Activated naive CD4-positive, alpha-beta T cell treated with anti-CD3 and anti-CD28 coated beads, Interleukin-2, amount 10 ng/mL, durations not matched to agents 7 days and 5 days (primary cell): ENCODE results near the gene LHFPL2.

Source experiments
- CTCF ChIA-PET: fragments of 350-600 bp; sonication (Branson Sonifier 250); formaldehyde crosslinking; loops from one replicate; lab custom pipeline; 2021; ENCODE audit warnings: antibody characterized with exemption; lab: Charles Lee
- DNase-seq: peaks from one replicate; pipeline ENCODE4 v3.0.0-alpha.2; 2020
- H3K27ac Mint-ChIP-seq: one replicate; pipeline ENCODE4 v1.8.0; 2021; ENCODE audit warnings: mild to moderate bottlenecking, moderate library complexity, mixed read lengths
- H3K27me3 Mint-ChIP-seq: one replicate; pipeline ENCODE4 v1.8.0; 2021; ENCODE audit warnings: mild to moderate bottlenecking, mixed read lengths
- H3K36me3 Mint-ChIP-seq: one replicate; pipeline ENCODE4 v1.8.0; 2021; ENCODE audit warnings: mixed read lengths
- H3K4me1 Mint-ChIP-seq: one replicate; pipeline ENCODE4 v1.8.0; 2021; ENCODE audit warnings: mixed read lengths
- H3K4me3 Mint-ChIP-seq: one replicate; pipeline ENCODE4 v1.8.0; 2021; ENCODE audit warnings: mild to moderate bottlenecking, moderate library complexity, mixed read lengths
- H3K9me3 Mint-ChIP-seq: one replicate; pipeline ENCODE4 v1.8.0; 2021; ENCODE audit warnings: mixed read lengths

LHFPL2 gene

GRCh38 chr5:78503958-78504653, 144.5 kb downstream of the LHFPL2 start:
- Mint-ChIP-seq H3K27me3 (peaks cover 65% of the 10 kb centered on the region), H3K4me3 (no peak overlapping the region), H3K9me3 (no peaks in the 10 kb centered on the region), H3K4me1 (peaks cover 2% of the 10 kb centered on the region), H3K27ac (no peak overlapping the region), H3K36me3 (no peaks in the 10 kb centered on the region)
- CTCF ChIA-PET: no interaction called here
- no peak for DNase-seq

- no peaks in the 10 kb centered on the region for H3K36me3 Mint-ChIP-seq
- peaks cover 62% of the 10 kb centered on the region for H3K27me3 Mint-ChIP-seq
- DNase-seq: no peak
- CTCF ChIA-PET: no interaction called here
- H3K4me1 Mint-ChIP-seq: no peaks in the 10 kb centered on the region
- H3K4me3 Mint-ChIP-seq: no peak overlapping the region
- H3K9me3 Mint-ChIP-seq: no peaks in the 10 kb centered on the region
- no peak overlapping the region for H3K27ac Mint-ChIP-seq
Measured at GRCh38 chr5:78501411-78502352, 146.9 kb downstream of the LHFPL2 start.

- no peak for DNase-seq
- H3K9me3 Mint-ChIP-seq: no peaks in the 10 kb centered on the region
- no peak overlapping the region for H3K4me3 Mint-ChIP-seq
- H3K27ac Mint-ChIP-seq: no peak overlapping the region
- H3K4me1 Mint-ChIP-seq: no peaks in the 10 kb centered on the region
- H3K36me3 Mint-ChIP-seq: no peaks in the 10 kb centered on the region
- H3K27me3 Mint-ChIP-seq: peaks cover 60% of the 10 kb centered on the region
- CTCF ChIA-PET: no interaction called here
Measured at GRCh38 chr5:78500871-78501270, 147.7 kb downstream of the LHFPL2 start.

- no peak overlapping the region for H3K27ac Mint-ChIP-seq
- no peak for DNase-seq
- CTCF ChIA-PET: no interaction called here
- peaks cover 56% of the 10 kb centered on the region for H3K27me3 Mint-ChIP-seq
- no peak overlapping the region for H3K4me3 Mint-ChIP-seq
- H3K36me3 Mint-ChIP-seq: no peaks in the 10 kb centered on the region
- no peaks in the 10 kb centered on the region for H3K4me1 Mint-ChIP-seq
- no peaks in the 10 kb centered on the region for H3K9me3 Mint-ChIP-seq
Measured at GRCh38 chr5:78500028-78500427, 148.5 kb downstream of the LHFPL2 start.

- DNase-seq: no peak
- CTCF ChIA-PET: no interaction called here
- H3K4me3 Mint-ChIP-seq: no peak overlapping the region
- H3K4me1 Mint-ChIP-seq: no peaks in the 10 kb centered on the region
- no peak overlapping the region for H3K27ac Mint-ChIP-seq
- no peaks in the 10 kb centered on the region for H3K36me3 Mint-ChIP-seq
- H3K27me3 Mint-ChIP-seq: peaks cover 50% of the 10 kb centered on the region
- no peaks in the 10 kb centered on the region for H3K9me3 Mint-ChIP-seq
Measured at GRCh38 chr5:78499485-78499884, 149.1 kb downstream of the LHFPL2 start.

GRCh38 chr5:78497573-78498533, 150.7 kb downstream of the LHFPL2 start:
- no peak overlapping the region for H3K27ac Mint-ChIP-seq
- no peak for DNase-seq
- H3K4me3 Mint-ChIP-seq: no peak overlapping the region
- H3K36me3 Mint-ChIP-seq: no peaks in the 10 kb centered on the region
- H3K9me3 Mint-ChIP-seq: no peaks in the 10 kb centered on the region
- H3K4me1 Mint-ChIP-seq: no peaks in the 10 kb centered on the region
- CTCF ChIA-PET: no interaction called here
- H3K27me3 Mint-ChIP-seq: peaks cover 39% of the 10 kb centered on the region

- H3K27me3 Mint-ChIP-seq: peaks cover 31% of the 10 kb centered on the region
- DNase-seq: no peak
- H3K27ac Mint-ChIP-seq: no peak overlapping the region
Measured at GRCh38 chr5:78496373-78496772, 152.2 kb downstream of the LHFPL2 start.

GRCh38 chr5:78495800-78496199, 152.8 kb downstream of the LHFPL2 start:
- Mint-ChIP-seq H3K9me3 (no peaks in the 10 kb centered on the region), H3K27me3 (peaks cover 27% of the 10 kb centered on the region), H3K36me3 (no peaks in the 10 kb centered on the region), H3K4me3 (no peak overlapping the region), H3K4me1 (no peaks in the 10 kb centered on the region), H3K27ac (no peak overlapping the region)
- CTCF ChIA-PET: interaction anchor here (1.2 kb wide), 1 partner anchor 28 kb away, joined by 3 read pairs; no protein-coding TSS in a partner anchor
- no peak for DNase-seq

More at GRCh38 chr5:78496373-78496772, 152.2 kb downstream of the LHFPL2 start:
- Mint-ChIP-seq H3K4me1 (no peaks in the 10 kb centered on the region), H3K4me3 (no peak overlapping the region), H3K9me3 (no peaks in the 10 kb centered on the region), H3K36me3 (no peaks in the 10 kb centered on the region)
- CTCF ChIA-PET: interaction anchor here (0.8 to 1.2 kb wide), 2 partner anchors 28 to 37 kb away, joined by 3 read pairs; no protein-coding TSS in a partner anchor

GRCh38 chr5:78492650-78493049, 155.9 kb downstream of the LHFPL2 start:
- Mint-ChIP-seq H3K4me1 (no peaks in the 10 kb centered on the region), H3K9me3 (no peaks in the 10 kb centered on the region), H3K27me3 (peaks cover 11% of the 10 kb centered on the region), H3K27ac (no peak overlapping the region), H3K4me3 (no peak overlapping the region), H3K36me3 (no peaks in the 10 kb centered on the region)
- DNase-seq: no peak
- CTCF ChIA-PET: interaction anchor here (1.9 kb wide), 1 partner anchor 25 kb away, joined by 6 read pairs; no protein-coding TSS in a partner anchor

- DNase-seq: no peak
- H3K9me3 Mint-ChIP-seq: no peaks in the 10 kb centered on the region
- H3K27me3 Mint-ChIP-seq: peaks cover 9% of the 10 kb centered on the region
- H3K4me3 Mint-ChIP-seq: no peak overlapping the region
- no peaks in the 10 kb centered on the region for H3K36me3 Mint-ChIP-seq
- H3K4me1 Mint-ChIP-seq: no peaks in the 10 kb centered on the region
- H3K27ac Mint-ChIP-seq: no peak overlapping the region
- CTCF ChIA-PET: interaction anchor here (1.9 kb wide), 1 partner anchor 25 kb away, joined by 6 read pairs; no protein-coding TSS in a partner anchor
Measured at GRCh38 chr5:78492224-78492623, 156.3 kb downstream of the LHFPL2 start.

- Mint-ChIP-seq H3K36me3 (no peaks in the 10 kb centered on the region), H3K9me3 (no peaks in the 10 kb centered on the region), H3K4me3 (no peak overlapping the region), H3K27me3 (no peaks in the 10 kb centered on the region), H3K4me1 (no peaks in the 10 kb centered on the region), H3K27ac (no peak overlapping the region)
- CTCF ChIA-PET: interaction anchor here (1.9 kb wide), 1 partner anchor 23 kb away, joined by 6 read pairs; no protein-coding TSS in a partner anchor
- no peak for DNase-seq
Measured at GRCh38 chr5:78490709-78491485, 157.7 kb downstream of the LHFPL2 start.

GRCh38 chr5:78487846-78488245, 160.7 kb downstream of the LHFPL2 start:
- Mint-ChIP-seq H3K4me3 (no peak overlapping the region), H3K4me1 (peaks cover 16% of the 10 kb centered on the region), H3K36me3 (no peaks in the 10 kb centered on the region), H3K27me3 (no peaks in the 10 kb centered on the region), H3K9me3 (no peaks in the 10 kb centered on the region), H3K27ac (no peak overlapping the region)
- no peak for DNase-seq
- CTCF ChIA-PET: interaction anchor here (0.9 kb wide), 1 partner anchor 20 kb away, joined by 3 read pairs; no protein-coding TSS in a partner anchor

- H3K4me3 Mint-ChIP-seq: no peak overlapping the region
- DNase-seq: no peak
- H3K27ac Mint-ChIP-seq: no peak overlapping the region
- H3K4me1 Mint-ChIP-seq: peaks cover 17% of the 10 kb centered on the region
- H3K27me3 Mint-ChIP-seq: no peaks in the 10 kb centered on the region
- no peaks in the 10 kb centered on the region for H3K9me3 Mint-ChIP-seq
- CTCF ChIA-PET: no interaction called here
- no peaks in the 10 kb centered on the region for H3K36me3 Mint-ChIP-seq
Measured at GRCh38 chr5:78486218-78486617, 162.4 kb downstream of the LHFPL2 start.
